Measurements from ENCODE around the gene PMEL. TPM values are rescaled to one million over a fixed set of nuclear protein-coding genes. Genes with fewer than 3 reads are reported as not detected.

The PMEL gene
- total RNA-seq, 1 experiment from 2014 or later: 5.8 TPM

- Histone ChIP-seq H3K4me1 (ENCODE audit: control insufficient read depth in 1 of 2, insufficient read depth in 2 of 2, low read length in 2 of 2) (peaks cover 12 to 16% of the 10 kb centered on the region in 2 experiments), H3K79me2 (ENCODE audit: insufficient read depth, low read length) (0 out of 2 replicates have a peak, but pooled peaks cover 3% of the 10 kb centered on the region), H2AFZ (ENCODE audit: low read depth, low read length, poor library complexity, severe bottlenecking) (no peak overlapping the region), H3K36me3 (ENCODE audit: control insufficient read depth in 1 of 2, insufficient read depth in 2 of 2, low read length in 2 of 2) (peaks cover 0 to 10% of the 10 kb centered on the region in 2 experiments; a peak in 2 of 4 replicates), H3K4me3 (replicated peaks in 1 of 2; ENCODE audit: low read depth in 1 of 2, low read length in 2 of 2) (no peak overlapping the region), H3K27ac (ENCODE audit: low read depth, low read length) (no peak overlapping the region), H3K9me3 (ENCODE audit: control insufficient read depth in 1 of 2, insufficient read depth in 1 of 2, low read depth in 1 of 2, low read length in 2 of 2) (no peaks in the 10 kb centered on the region), H3K27me3 (ENCODE audit: insufficient read depth, low read length) (no peaks in the 10 kb centered on the region), H3K4me2 (ENCODE audit: low read length) (no peak overlapping the region), H3K9ac (ENCODE audit: low read length) (no peak overlapping the region), H4K20me1 (ENCODE audit: insufficient read depth) (no peaks in the 10 kb centered on the region), H3K9me2 (ENCODE audit: insufficient read depth) (no peaks in the 10 kb centered on the region)
- POLR2A ChIA-PET: interaction anchor here (2.3 kb wide), 1 partner anchor 9 kb away, joined by 13 read pairs; the partner anchor contains the start of gene RAB5B
- ATAC-seq (no peak), DNase-seq (ENCODE audit: low read depth, low spot score) (no peak)
- no peak for TF ChIP-seq REST (IDR thresholded peaks at IDR 0.05; ENCODE audit: low read depth)
- no peak for TF ChIP-seq MAX (IDR thresholded peaks at IDR 0.05)
- no peak for TF ChIP-seq CTCF (IDR thresholded peaks at IDR 0.05 in 2 of 3, conservative IDR thresholded peaks at IDR 0.05 in 1 of 3; ENCODE audit: borderline replicate concordance in 1 of 3, insufficient read depth in 1 of 3, low read depth in 2 of 3, low read length in 2 of 3)
- no peak for TF ChIP-seq ZBTB33 (IDR thresholded peaks at IDR 0.05; ENCODE audit: extremely low read depth, insufficient replicate concordance, low read length)
- no peak for TF ChIP-seq ZFX (IDR thresholded peaks at IDR 0.05)
- no peak for TF ChIP-seq SIN3A (IDR thresholded peaks at IDR 0.05; ENCODE audit: low read depth)
- no peak for TF ChIP-seq CEBPB (IDR thresholded peaks at IDR 0.05; ENCODE audit: low read depth)
- TF ChIP-seq POLR2A (IDR thresholded peaks at IDR 0.05; ENCODE audit: borderline replicate concordance, extremely low read depth, insufficient read depth, insufficient read length): no peak
- TF ChIP-seq ZNF274 (IDR thresholded peaks at IDR 0.05; ENCODE audit: low read depth, low read length): no peak
- no peak for TF ChIP-seq RAD21 (IDR thresholded peaks at IDR 0.05; ENCODE audit: low read depth)
- TF ChIP-seq EZH2phosphoT487 (IDR thresholded peaks at IDR 0.05; ENCODE audit: borderline replicate concordance): no peak
- no peak for TF ChIP-seq SRF (IDR thresholded peaks at IDR 0.05; ENCODE audit: low read depth)
- TF ChIP-seq TCF7L2 (IDR thresholded peaks at IDR 0.05; ENCODE audit: borderline replicate concordance, extremely low read depth, insufficient read depth, insufficient read length): no peak
- TF ChIP-seq SP1 (IDR thresholded peaks at IDR 0.05; ENCODE audit: low read depth): no peak
- TF ChIP-seq CBX3 (IDR thresholded peaks at IDR 0.05; ENCODE audit: low read depth): no peak
- TF ChIP-seq YY1 (IDR thresholded peaks at IDR 0.05; ENCODE audit: extremely low read depth, insufficient replicate concordance, low read depth, low read length): no peak
- no peak for TF ChIP-seq JUND (IDR thresholded peaks at IDR 0.05)
- CTCF ChIA-PET: interaction anchor here (1.1 to 2.7 kb wide), 4 partner anchors 9 to 46 kb away, joined by 3 to 17 read pairs (median 9); partner anchors contain the start of genes RAB5B and SUOX
- no TSS peak for BruUV-seq (replicated peaks)
- intact Hi-C loops (cut with micrococcal nuclease): no loop called here
- RAD21 ChIA-PET (ENCODE audit: low non-redundant PET in 1 of 2, low total read pairs in 2 of 2, uncharacterized antibody in 2 of 2, unreplicated experiment in 2 of 2): no interaction called here
Observed at GRCh38 chr12:55983232-55983842, 17.5 kb upstream of the PMEL start.
